ENCODE results near the gene MYH14. TPM values are rescaled to one million over a fixed set of nuclear protein-coding genes. Genes with fewer than 3 reads are reported as not detected.

MYH14 gene
- total RNA-seq, 6 donors from 2014 or later = 145 to 351 (median 208) TPM

GRCh38 chr19:50326101-50326664 lies 122.8 kb downstream of the MYH14 start:
- no peak overlapping the region for H3K27ac ChIP-seq
- WGBS, 2 donors = 1 to 11% methylated on average over 7 to 18 of the region's 26 CpGs
- H3K27me3 ChIP-seq = peaks cover 0 to 31% (median 1%) of the 10 kb centered on the region in 4 donors
- H3K4me1 ChIP-seq = peaks cover 29 to 49% (median 38%) of the 10 kb centered on the region in 4 donors
- DNase-seq (peak in 1 of 2 donors; percentile 80), ATAC-seq (ENCODE audit: low FRiP score in 2 of 2) (no peak)
- peaks cover 0 to 3% (median 0%) of the 10 kb centered on the region in 4 donors for H3K9me3 ChIP-seq
- peaks cover 0 to 4% (median 0%) of the 10 kb centered on the region in 4 donors for H3K36me3 ChIP-seq
- no peak for TF ChIP-seq POLR2AphosphoS5 (IDR thresholded peaks at IDR 0.05)
- TF ChIP-seq EP300 (IDR thresholded peaks at IDR 0.05) = no peak
- no peak for TF ChIP-seq POLR2A (IDR thresholded peaks at IDR 0.05)
- TF ChIP-seq CTCF (IDR thresholded peaks at IDR 0.05) = no peak
- H3K4me3 ChIP-seq = peak overlapping the region in 2 of 4 donors; percentile 1 to 28

GRCh38 chr19:50327013-50327412 lies 123.6 kb downstream of the MYH14 start:
- Histone ChIP-seq H3K27me3 (peaks cover 0 to 32% (median 1%) of the 10 kb centered on the region in 4 donors), H3K4me1 (peaks cover 36 to 57% (median 45%) of the 10 kb centered on the region in 4 donors), H3K36me3 (peaks cover 0 to 4% (median 0%) of the 10 kb centered on the region in 4 donors), H3K27ac (no peak overlapping the region), H3K4me3 (no peak overlapping the region), H3K9me3 (peaks cover 0 to 3% (median 0%) of the 10 kb centered on the region in 4 donors)
- TF ChIP-seq POLR2AphosphoS5 (IDR thresholded peaks at IDR 0.05) (no peak), POLR2A (IDR thresholded peaks at IDR 0.05) (no peak), CTCF (IDR thresholded peaks at IDR 0.05) (no peak), EP300 (IDR thresholded peaks at IDR 0.05) (no peak)
- 40 to 47% methylated on average over 3 to 4 of the region's 4 CpGs for WGBS, 2 donors
- no peak for DNase-seq
- ATAC-seq (ENCODE audit: low FRiP score in 2 of 2) = no peak

GRCh38 chr19:50327461-50328223 lies 124.2 kb downstream of the MYH14 start:
- Histone ChIP-seq H3K9me3 (peaks cover 0 to 3% (median 0%) of the 10 kb centered on the region in 4 donors), H3K27me3 (peaks cover 0 to 32% (median 1%) of the 10 kb centered on the region in 4 donors), H3K4me1 (peaks cover 41 to 63% (median 51%) of the 10 kb centered on the region in 4 donors), H3K36me3 (peaks cover 0 to 4% (median 0%) of the 10 kb centered on the region in 4 donors), H3K4me3 (peak overlapping the region in 3 of 4 donors; percentile 40 to 51 (median 50)), H3K27ac (no peak overlapping the region)
- ATAC-seq (ENCODE audit: low FRiP score in 2 of 2) (no peak), DNase-seq (no peak)
- no peak for TF ChIP-seq POLR2A (IDR thresholded peaks at IDR 0.05)
- no peak for TF ChIP-seq EP300 (IDR thresholded peaks at IDR 0.05)
- TF ChIP-seq CTCF (IDR thresholded peaks at IDR 0.05) = no peak
- TF ChIP-seq POLR2AphosphoS5 (IDR thresholded peaks at IDR 0.05) = no peak
- 24 to 29% methylated on average over 15 to 18 of the region's 20 CpGs for WGBS, 2 donors

GRCh38 chr19:50328224-50328872 lies 124.9 kb downstream of the MYH14 start:
- peaks cover 48 to 70% (median 57%) of the 10 kb centered on the region in 4 donors for H3K4me1 ChIP-seq
- no peak for TF ChIP-seq POLR2A (IDR thresholded peaks at IDR 0.05)
- peak; percentile 10 to 50 (median 36) for TF ChIP-seq CTCF (IDR thresholded peaks at IDR 0.05)
- peaks cover 0 to 2% (median 0%) of the 10 kb centered on the region in 4 donors for H3K36me3 ChIP-seq
- peak overlapping the region; percentile 22 to 51 (median 45) for H3K4me3 ChIP-seq
- peak overlapping the region in 1 of 4 donors; percentile 44 for H3K27ac ChIP-seq
- peak in 1 of 2 donors; percentile 90 for DNase-seq
- ATAC-seq (ENCODE audit: low FRiP score in 2 of 2) = no peak
- WGBS, 2 donors = 0 to 7% methylated on average over 3 to 55 of the region's 104 CpGs
- H3K27me3 ChIP-seq = peaks cover 0 to 32% (median 3%) of the 10 kb centered on the region in 4 donors
- H3K9me3 ChIP-seq = peaks cover 0 to 3% (median 0%) of the 10 kb centered on the region in 4 donors
